CD4-positive, alpha-beta T cell treated with Interleukin-12 subunit alpha and Interleukin-12 subunit beta, for 1 hour (primary cell): Measurements from ENCODE around the gene LRCH1.
A peak's percentile ranks its signal among the peaks of the same experiment; 100 is the strongest.

Experiments
- DNase-seq: peaks from one replicate; pipeline ENCODE4 v3.0.0-alpha.2; 2020

The LRCH1 gene

GRCh38 chr13:46536341-46536740 is 16.6 kb upstream of the LRCH1 start:
- no peak for DNase-seq

DNA sequence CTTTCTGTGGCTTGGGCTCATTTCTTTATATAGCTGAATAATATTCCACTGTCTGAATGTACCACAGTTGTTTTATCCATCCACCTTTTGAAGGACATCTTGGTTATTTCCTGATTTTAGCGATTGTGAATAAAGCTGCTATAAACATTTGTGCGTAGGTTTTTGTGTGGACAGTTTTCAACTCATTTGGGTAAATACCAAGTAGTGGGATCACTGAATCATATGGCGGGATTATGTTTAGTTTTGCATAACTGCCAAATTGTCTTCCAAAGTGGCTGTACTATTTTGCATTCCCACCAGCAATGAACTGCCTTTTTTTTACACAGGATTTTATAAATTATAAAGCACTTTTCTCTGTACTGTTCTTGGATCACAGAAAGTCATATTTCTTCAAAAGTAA is 13.7 kb upstream of the LRCH1 start:
- no peak for DNase-seq

- no peak for DNase-seq
Measured at GRCh38 chr13:46541210-46541609, 11.8 kb upstream of the LRCH1 start.

DNA sequence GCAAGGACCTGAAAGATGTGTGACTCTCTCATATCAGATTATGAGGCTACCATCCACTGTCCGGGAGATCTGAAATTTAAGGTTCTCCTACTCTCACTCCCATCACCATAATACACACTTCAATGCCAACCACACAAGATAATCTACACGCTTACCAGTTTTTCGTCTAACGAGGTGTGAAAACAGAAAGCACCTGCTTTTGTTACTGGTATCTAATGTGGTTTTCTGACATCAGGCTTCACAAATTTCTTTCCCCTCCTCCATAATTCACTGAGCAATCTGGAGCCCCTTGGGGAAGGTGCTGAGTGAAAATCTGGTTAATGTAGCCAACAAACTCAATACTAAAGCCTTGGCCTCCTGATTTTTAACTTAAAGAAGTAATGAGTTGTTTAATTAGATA is 10.1 kb upstream of the LRCH1 start:
- DNase-seq = no peak

GRCh38 chr13:46543287-46543686 is 9.7 kb upstream of the LRCH1 start:
- DNase-seq = no peak

- no peak for DNase-seq
Measured at GRCh38 chr13:46544208-46544607, 8.8 kb upstream of the LRCH1 start.

- DNase-seq = no peak
Measured at GRCh38 chr13:46544811-46545210, 8.2 kb upstream of the LRCH1 start.

DNA sequence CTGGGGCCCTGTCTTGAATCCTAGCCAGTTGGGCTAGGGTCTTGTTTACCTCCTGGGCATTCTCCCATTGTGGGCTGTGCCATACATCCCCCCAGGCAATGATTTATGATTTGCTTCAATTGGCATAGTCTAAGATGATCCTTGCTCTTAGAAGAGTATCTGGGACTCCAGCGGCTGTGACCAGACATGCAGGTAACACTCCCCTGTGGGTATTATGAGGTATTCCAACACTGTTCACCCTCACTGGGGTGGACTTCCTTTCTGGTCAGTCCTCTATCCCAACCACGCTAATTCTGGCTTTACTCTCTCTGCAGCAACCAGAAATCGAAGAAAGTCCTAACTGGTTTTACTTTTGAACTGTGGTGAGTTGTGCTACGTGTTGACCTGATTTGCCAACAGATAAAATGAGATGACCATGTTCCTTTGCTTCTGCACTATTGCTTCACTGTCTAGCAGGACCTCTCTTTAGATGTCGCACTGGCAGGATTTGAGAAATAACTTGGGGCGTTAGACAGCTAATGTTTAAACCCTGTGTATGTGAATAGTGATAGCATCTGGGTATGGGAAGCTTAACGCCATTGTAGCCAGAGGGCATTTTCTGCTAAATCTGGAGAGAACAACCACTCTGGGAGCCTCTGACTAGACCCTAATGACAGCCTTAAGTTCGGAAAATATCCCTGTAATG is 6.7 kb upstream of the LRCH1 start:
- DNase-seq = no peak

DNA sequence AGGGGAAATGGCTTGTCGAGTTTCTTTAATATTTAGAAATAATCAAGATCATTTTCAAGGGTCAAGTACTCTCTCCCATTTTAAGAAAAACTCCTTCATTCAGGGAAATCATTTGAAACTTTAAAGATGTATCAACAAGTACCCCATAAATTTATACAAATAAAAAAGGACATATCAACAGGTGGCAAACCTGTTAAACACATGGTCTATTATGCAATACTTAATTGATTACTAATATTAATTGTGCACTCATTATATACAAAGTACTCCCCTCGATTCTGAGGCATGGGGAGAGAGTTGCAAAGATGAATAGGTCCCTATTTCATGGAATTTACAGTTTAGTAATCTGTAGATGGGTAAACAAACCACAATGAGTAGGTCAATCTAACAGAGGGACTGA is 2.1 kb upstream of the LRCH1 start:
- DNase-seq = no peak

GRCh38 chr13:46551410-46552302 is 1.3 kb upstream of the LRCH1 start:
- peak; percentile 58 for DNase-seq

DNA sequence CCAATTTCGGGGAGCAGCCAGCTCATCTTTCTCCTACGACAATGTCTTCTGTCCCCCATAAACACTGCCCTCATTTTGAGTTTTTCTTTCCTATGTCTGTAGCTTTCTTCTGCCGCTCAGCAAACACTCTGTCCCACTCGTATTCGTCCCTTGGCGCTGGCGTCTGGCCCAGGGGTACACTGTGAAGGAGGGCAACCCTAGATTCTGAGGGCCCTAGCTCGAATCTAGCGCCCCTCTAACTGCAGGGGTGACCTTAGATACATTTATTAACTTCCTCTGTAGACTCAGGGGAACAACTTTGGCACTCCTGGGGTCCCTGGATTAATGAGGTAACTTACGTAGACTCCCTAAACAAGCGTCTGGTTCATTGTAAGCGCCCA is 677 bp upstream of the LRCH1 start:
- DNase-seq = no peak

GRCh38 chr13:46553521-46553885 is 533 bp downstream of the LRCH1 start:
- no peak for DNase-seq

DNA sequence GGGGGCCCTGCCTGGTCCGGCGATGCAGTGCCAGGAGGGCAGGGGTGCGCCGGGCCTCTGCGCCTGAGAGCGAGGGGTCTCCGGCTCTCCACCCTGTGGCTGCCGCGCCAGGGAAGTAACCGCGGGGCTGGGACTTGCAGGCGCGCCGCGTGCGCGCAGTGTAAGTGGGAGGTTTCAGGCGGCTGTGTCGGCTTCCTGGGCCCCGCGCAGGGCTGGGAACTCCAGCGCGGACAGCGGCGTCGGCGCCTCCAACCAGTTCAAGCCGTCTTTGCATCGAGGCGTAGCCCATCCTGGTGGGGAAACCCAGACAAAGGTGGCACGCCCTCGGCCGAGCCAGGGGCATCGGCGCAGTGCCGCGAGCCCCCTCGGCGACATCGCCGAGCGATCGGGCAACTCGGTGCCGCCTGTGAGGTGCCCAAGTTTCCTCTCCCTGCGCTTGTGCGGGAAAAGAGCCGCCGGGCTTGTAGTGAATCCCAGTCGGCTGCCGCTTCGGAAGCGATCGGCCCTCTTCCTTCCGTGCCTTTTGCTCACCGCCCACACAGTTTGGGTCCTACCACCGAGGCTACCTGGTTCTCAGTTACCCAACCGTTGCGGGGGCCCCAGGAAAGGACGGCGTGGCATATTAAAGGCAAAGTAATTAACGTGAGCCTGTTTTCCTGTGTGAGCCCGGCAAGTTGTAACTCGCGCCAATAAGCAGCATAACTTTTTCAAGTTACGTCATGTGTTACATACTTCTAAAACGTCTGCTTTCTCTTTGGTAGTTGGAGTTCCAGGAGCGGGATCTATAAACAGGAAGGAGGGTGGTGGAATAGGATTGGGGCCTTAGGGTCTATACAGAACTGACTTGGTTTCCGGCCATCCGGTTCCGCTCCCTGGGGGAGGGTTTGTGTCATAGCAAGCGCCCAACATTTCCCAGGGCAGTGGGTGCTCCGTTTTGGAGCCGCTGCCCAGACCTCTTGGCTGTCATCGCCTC is 1.2 kb downstream of the LRCH1 start:
- peak; percentile 73 for DNase-seq

GRCh38 chr13:46554951-46555350 is 2.0 kb downstream of the LRCH1 start:
- no peak for DNase-seq

DNA sequence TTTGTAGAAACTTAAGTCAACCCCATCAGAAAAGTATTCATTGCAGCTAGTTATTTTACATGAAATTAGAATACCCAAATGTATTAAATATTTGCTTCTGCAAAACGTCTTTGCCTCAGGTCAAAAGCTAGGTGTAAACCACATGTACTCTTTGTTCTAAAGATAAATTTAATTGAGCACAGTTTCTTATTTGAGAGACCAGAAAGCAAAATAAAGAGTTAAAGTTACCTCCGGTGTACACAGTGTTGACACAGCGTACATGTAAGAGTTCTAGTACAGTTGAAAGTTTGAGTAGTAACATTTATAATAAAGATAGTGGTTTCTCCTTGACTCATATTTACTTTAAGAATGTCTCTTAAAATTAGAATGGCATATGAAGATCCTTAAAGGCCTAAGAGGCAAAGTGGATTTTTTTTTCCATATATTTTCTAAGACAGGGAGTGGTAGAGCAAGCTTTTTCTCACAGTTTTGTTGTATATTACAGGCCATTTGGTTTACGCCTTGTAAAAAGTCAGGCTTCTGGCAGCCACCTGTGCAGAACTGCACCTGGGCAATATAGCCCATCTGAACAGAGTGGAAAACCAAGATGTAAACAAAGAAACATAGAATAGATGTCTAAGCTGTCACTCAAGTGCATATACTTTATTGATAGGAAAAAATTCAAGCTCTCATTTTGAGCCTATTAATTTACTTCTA is 2.9 kb downstream of the LRCH1 start:
- DNase-seq = no peak

GRCh38 chr13:46556418-46556779 is 3.4 kb downstream of the LRCH1 start:
- DNase-seq = no peak

- no peak for DNase-seq
Measured at GRCh38 chr13:46559272-46559805, 6.4 kb downstream of the LRCH1 start.

DNA sequence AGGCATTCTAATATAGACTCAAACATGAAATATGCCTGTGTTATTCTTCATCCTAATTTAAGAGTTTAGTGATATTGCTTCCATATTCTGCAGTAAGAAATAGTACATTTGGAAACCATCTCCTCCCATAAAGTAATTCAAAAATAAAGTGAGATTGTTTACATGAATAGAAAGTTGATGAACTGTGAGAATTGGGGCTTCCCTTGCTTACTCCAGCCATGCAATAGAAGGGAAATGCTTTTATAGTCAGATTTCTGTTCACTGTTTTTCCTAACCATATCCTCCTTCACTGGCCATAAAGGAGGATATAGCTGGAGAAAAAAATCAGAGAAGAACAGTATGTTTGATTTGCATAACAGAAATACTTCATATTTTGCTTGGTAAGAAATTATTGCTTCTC is 7.8 kb downstream of the LRCH1 start:
- no peak for DNase-seq

GRCh38 chr13:46561286-46561685 is 8.3 kb downstream of the LRCH1 start:
- DNase-seq = no peak

DNA sequence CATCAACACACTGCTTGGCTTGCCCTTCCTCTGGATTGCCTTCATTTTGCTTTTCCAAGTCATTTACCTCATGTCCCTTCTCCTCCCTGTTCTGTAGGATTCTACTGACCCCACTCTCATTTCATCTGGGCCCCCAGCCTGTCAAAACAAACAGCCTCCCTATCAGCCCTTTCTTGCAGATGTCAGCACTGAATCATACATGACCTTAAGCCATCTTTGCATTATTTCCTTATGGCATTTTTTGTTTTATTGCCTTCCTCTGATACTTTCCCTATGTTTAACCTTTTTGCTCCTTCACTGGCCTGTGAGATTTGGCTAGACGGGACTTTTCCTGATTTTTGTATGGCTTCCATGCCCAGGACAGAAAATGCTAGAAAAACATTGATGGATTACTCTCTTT is 8.7 kb downstream of the LRCH1 start:
- no peak for DNase-seq

DNA sequence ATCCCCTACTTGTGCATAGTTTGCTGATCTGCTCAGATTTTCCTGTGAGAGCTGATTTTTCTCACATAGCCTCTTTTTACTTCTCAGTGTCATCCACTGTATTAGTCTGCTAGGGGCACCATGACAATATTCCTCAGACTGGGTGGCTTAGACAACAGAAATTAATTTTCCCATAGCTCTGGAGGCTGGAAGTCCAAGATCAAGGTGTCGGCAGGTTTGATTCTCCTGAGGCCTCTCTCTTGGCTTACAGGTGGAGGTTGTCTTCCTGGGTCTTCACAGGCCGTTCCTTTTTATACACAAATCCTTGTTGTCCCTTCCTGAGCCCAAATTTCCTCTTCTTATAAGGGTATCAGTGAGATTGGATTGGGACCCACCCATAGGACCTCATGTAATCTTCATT is 9.2 kb downstream of the LRCH1 start:
- DNase-seq = no peak

DNA sequence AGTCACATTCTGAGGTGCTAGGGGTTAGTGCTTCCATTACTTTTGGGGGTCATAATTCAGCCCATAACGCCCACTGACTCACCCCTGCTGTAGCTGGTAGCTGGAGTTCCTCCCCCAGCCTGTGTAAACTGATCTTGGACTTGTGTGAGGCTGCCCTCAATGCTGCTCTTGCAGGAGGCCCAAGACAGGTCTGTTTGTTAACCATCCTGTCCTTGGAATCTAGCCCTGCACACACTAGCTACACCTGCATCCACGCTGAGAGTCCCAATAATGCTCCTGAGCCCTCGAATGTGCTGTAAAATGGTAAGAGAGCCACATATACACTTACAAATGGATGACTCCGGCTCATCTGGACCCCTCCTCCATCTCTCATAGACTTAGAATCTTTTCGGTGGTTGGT is 9.6 kb downstream of the LRCH1 start:
- no peak for DNase-seq
